NCI-H748 (cell line): ENCODE data around the gene TFR2.

Source experiments
- DNase-seq: peaks from one replicate; lab custom pipeline; 2025; ENCODE audit not compliant: unreplicated experiment; lab: John Stamatoyannopoulos, UW

The TFR2 gene

GRCh38 chr7:100641463-100641859, at the start of gene TFR2:
Gene TFR2 (minus strand): TSS chr7:100641552. CDS start chr7:100641509, 43 bp downstream.
- no peak for DNase-seq

- no peak for DNase-seq
These were observed 48.1 kb upstream of the TFR2 start for GRCh38 chr7:100689230-100690135.

- no peak for DNase-seq
These were observed 47.0 kb upstream of the TFR2 start for GRCh38 chr7:100688326-100688860.

- DNase-seq: no peak
These were observed 46.5 kb upstream of the TFR2 start for GRCh38 chr7:100687751-100688300.

GRCh38 chr7:100687261-100687660, 45.9 kb upstream of the TFR2 start:
- DNase-seq: no peak

- DNase-seq: no peak
These were observed 45.5 kb upstream of the TFR2 start for GRCh38 chr7:100686822-100687211.

GRCh38 chr7:100686201-100686821, 45.0 kb upstream of the TFR2 start:
- DNase-seq: no peak

- no peak for DNase-seq
These were observed 44.3 kb upstream of the TFR2 start for GRCh38 chr7:100685631-100686145.

- DNase-seq: no peak
These were observed 43.8 kb upstream of the TFR2 start for GRCh38 chr7:100685049-100685605.

GRCh38 chr7:100684534-100685042, 43.2 kb upstream of the TFR2 start:
- no peak for DNase-seq

GRCh38 chr7:100683659-100684533, 42.5 kb upstream of the TFR2 start:
- no peak for DNase-seq

GRCh38 chr7:100682991-100683658, 41.8 kb upstream of the TFR2 start:
- DNase-seq: no peak

- no peak for DNase-seq
These were observed 40.9 kb upstream of the TFR2 start for GRCh38 chr7:100682228-100682741.

GRCh38 chr7:100681491-100682227, 40.3 kb upstream of the TFR2 start:
- no peak for DNase-seq

GRCh38 chr7:100680576-100681271, 39.4 kb upstream of the TFR2 start:
- no peak for DNase-seq

- DNase-seq: no peak
These were observed 38.7 kb upstream of the TFR2 start for GRCh38 chr7:100679927-100680575.

- no peak for DNase-seq
These were observed 38.0 kb upstream of the TFR2 start for GRCh38 chr7:100679129-100679926.
